ENCODE measurements around the gene CROCC2. TPM values are rescaled to one million over a fixed set of nuclear protein-coding genes. Genes with fewer than 3 reads are reported as not detected.

Gene CROCC2
- total RNA-seq, 2 donors from 2014 or later: not detected

- Histone ChIP-seq H3K27ac (no peak overlapping the region), H3K4me1 (ENCODE audit: control insufficient read depth in 1 of 2, low read depth in 2 of 2) (no peaks in the 10 kb centered on the region), H3K36me3 (no peaks in the 10 kb centered on the region), H3K4me3 (no peak overlapping the region), H3K27me3 (replicated peaks; ENCODE audit: insufficient read depth) (no peaks in the 10 kb centered on the region), H3K9me3 (no peaks in the 10 kb centered on the region)
- DNase-seq (ENCODE audit: low spot score): no peak
- no peak for ATAC-seq (ENCODE audit: insufficient number of reproducible peaks, low FRiP score, low read depth)
- TF ChIP-seq CTCF (IDR thresholded peaks at IDR 0.05): no peak
Observed at GRCh38 chr2:240894836-240895558, 11.1 kb upstream of the CROCC2 start.

- no peaks in the 10 kb centered on the region for H3K4me1 ChIP-seq (ENCODE audit: control insufficient read depth in 1 of 2, low read depth in 2 of 2)
- no peak for ATAC-seq (ENCODE audit: insufficient number of reproducible peaks, low FRiP score, low read depth)
- H3K27me3 ChIP-seq (replicated peaks; ENCODE audit: insufficient read depth): no peaks in the 10 kb centered on the region
- no peaks in the 10 kb centered on the region for H3K36me3 ChIP-seq
- no peak within 1 kb of the TSS for H3K4me3 ChIP-seq
- H3K27ac ChIP-seq: no peak within 1 kb of the TSS
- no peaks in the 10 kb centered on the region for H3K9me3 ChIP-seq
- TF ChIP-seq CTCF (IDR thresholded peaks at IDR 0.05): no peak
- DNase-seq (ENCODE audit: low spot score): no peak
Observed at GRCh38 chr2:240895656-240896388, 10.3 kb upstream of the CROCC2 start, which contains the start of gene MAB21L4. MAB21L4 (minus strand) TSS chr2:240896156; CDS start chr2:240895997, 159 bp downstream.

GRCh38 chr2:240896394-240896793, 9.7 kb upstream of the CROCC2 start:
- no peak overlapping the region for H3K4me3 ChIP-seq
- no peaks in the 10 kb centered on the region for H3K36me3 ChIP-seq
- no peak overlapping the region for H3K27ac ChIP-seq
- TF ChIP-seq CTCF (IDR thresholded peaks at IDR 0.05): no peak
- no peak for ATAC-seq (ENCODE audit: insufficient number of reproducible peaks, low FRiP score, low read depth)
- H3K27me3 ChIP-seq (replicated peaks; ENCODE audit: insufficient read depth): no peaks in the 10 kb centered on the region
- DNase-seq (ENCODE audit: low spot score): no peak
- H3K4me1 ChIP-seq (ENCODE audit: control insufficient read depth in 1 of 2, low read depth in 2 of 2): no peaks in the 10 kb centered on the region
- H3K9me3 ChIP-seq: no peaks in the 10 kb centered on the region

- Histone ChIP-seq H3K36me3 (no peaks in the 10 kb centered on the region), H3K9me3 (no peaks in the 10 kb centered on the region), H3K4me1 (ENCODE audit: control insufficient read depth in 1 of 2, low read depth in 2 of 2) (no peaks in the 10 kb centered on the region), H3K27me3 (replicated peaks; ENCODE audit: insufficient read depth) (no peaks in the 10 kb centered on the region), H3K27ac (no peak overlapping the region), H3K4me3 (no peak overlapping the region)
- no peak for DNase-seq (ENCODE audit: low spot score)
- no peak for TF ChIP-seq CTCF (IDR thresholded peaks at IDR 0.05)
- ATAC-seq (ENCODE audit: insufficient number of reproducible peaks, low FRiP score, low read depth): no peak
Observed at GRCh38 chr2:240896871-240897692, 9.1 kb upstream of the CROCC2 start.
